NT2/D1 (cell line): ENCODE measurements around the gene RNF126.

Experiments
- YY1 ChIP-seq: IDR thresholded peaks from 2 replicates; pipeline ENCODE4 v1.6.1; 2011; ENCODE audit not compliant: insufficient read length, insufficient read depth
- ZNF274 ChIP-seq: IDR thresholded peaks from 2 replicates; pipeline ENCODE4 v1.6.1; 2011; ENCODE audit warnings: mild to moderate bottlenecking, low read depth, low read length

GRCh38 chr19:623974-624373, 39.0 kb downstream of the RNF126 start:
- no peak for TF ChIP-seq ZNF274
- no peak for TF ChIP-seq YY1
